ENCODE measurements around the gene CNOT10.
"Not testable (repeated sequence)": the region's sequence is repeated elsewhere in the genome, so short reads cannot be mapped to it uniquely, and the experiment has no call there.

The CNOT10 gene

GRCh38 chr3:32707026-32707370 is 22.0 kb downstream of the CNOT10 start:
- no peaks in the 10 kb centered on the region for H3K27me3 Mint-ChIP-seq
- peaks cover 43% of the 10 kb centered on the region for H3K36me3 Mint-ChIP-seq
- H3K9me3 Mint-ChIP-seq = no peaks in the 10 kb centered on the region
- no peak for DNase-seq
- no peak overlapping the region for H3K4me3 Mint-ChIP-seq
- CTCF ChIA-PET = interaction anchor here (0.6 to 0.9 kb wide), 2 partner anchors 13 to 102 kb away, joined by 3 read pairs; no protein-coding TSS in a partner anchor
- H3K4me1 Mint-ChIP-seq = peaks cover 46% of the 10 kb centered on the region
- H3K27ac Mint-ChIP-seq = no peak overlapping the region

GRCh38 chr3:32708672-32709283 is 23.8 kb downstream of the CNOT10 start:
- no peaks in the 10 kb centered on the region for H3K27me3 Mint-ChIP-seq
- no peaks in the 10 kb centered on the region for H3K9me3 Mint-ChIP-seq
- no peak overlapping the region for H3K4me3 Mint-ChIP-seq
- no peak for DNase-seq
- CTCF ChIA-PET = interaction anchor here (0.7 to 1.3 kb wide), 3 partner anchors 25 to 664 kb away, joined by 3 read pairs; no protein-coding TSS in a partner anchor
- H3K4me1 Mint-ChIP-seq = peaks cover 34% of the 10 kb centered on the region
- no peak overlapping the region for H3K27ac Mint-ChIP-seq
- H3K36me3 Mint-ChIP-seq = peaks cover 48% of the 10 kb centered on the region

GRCh38 chr3:32709346-32709745 is 24.4 kb downstream of the CNOT10 start:
- peaks cover 51% of the 10 kb centered on the region for H3K36me3 Mint-ChIP-seq
- peaks cover 34% of the 10 kb centered on the region for H3K4me1 Mint-ChIP-seq
- H3K9me3 Mint-ChIP-seq = no peaks in the 10 kb centered on the region
- CTCF ChIA-PET = interaction anchor here (0.7 to 1.3 kb wide), 2 partner anchors 164 to 663 kb away, joined by 3 read pairs; no protein-coding TSS in a partner anchor
- no peak overlapping the region for H3K27ac Mint-ChIP-seq
- no peak overlapping the region for H3K4me3 Mint-ChIP-seq
- DNase-seq = no peak
- no peaks in the 10 kb centered on the region for H3K27me3 Mint-ChIP-seq

- peaks cover 50% of the 10 kb centered on the region for H3K36me3 Mint-ChIP-seq
Measured at GRCh38 chr3:32712506-32713055, 27.6 kb downstream of the CNOT10 start.

GRCh38 chr3:32713181-32713580 is 28.2 kb downstream of the CNOT10 start:
- no peak for DNase-seq
- CTCF ChIA-PET = interaction anchor here (0.7 kb wide), 1 partner anchor 13 kb away, joined by 3 read pairs; no protein-coding TSS in a partner anchor
- Mint-ChIP-seq H3K36me3 (peaks cover 52% of the 10 kb centered on the region), H3K9me3 (no peaks in the 10 kb centered on the region), H3K4me3 (no peak overlapping the region), H3K27ac (no peak overlapping the region), H3K27me3 (no peaks in the 10 kb centered on the region), H3K4me1 (peaks cover 14% of the 10 kb centered on the region)

More at GRCh38 chr3:32712506-32713055, 27.6 kb downstream of the CNOT10 start:
- no peaks in the 10 kb centered on the region for H3K9me3 Mint-ChIP-seq
- CTCF ChIA-PET = interaction anchor here (0.7 kb wide), 1 partner anchor 14 kb away, joined by 3 read pairs; no protein-coding TSS in a partner anchor
- no peak for DNase-seq
- H3K4me3 Mint-ChIP-seq = no peak overlapping the region
- no peak overlapping the region for H3K27ac Mint-ChIP-seq
- peaks cover 15% of the 10 kb centered on the region for H3K4me1 Mint-ChIP-seq
- no peaks in the 10 kb centered on the region for H3K27me3 Mint-ChIP-seq

GRCh38 chr3:32719335-32719734 is 34.3 kb downstream of the CNOT10 start:
- peaks cover 25% of the 10 kb centered on the region for H3K36me3 Mint-ChIP-seq
- CTCF ChIA-PET = no interaction called here
- DNase-seq = no peak
- H3K4me3 Mint-ChIP-seq = no peak overlapping the region
- no peaks in the 10 kb centered on the region for H3K27me3 Mint-ChIP-seq
- H3K4me1 Mint-ChIP-seq = no peaks in the 10 kb centered on the region
- no peaks in the 10 kb centered on the region for H3K9me3 Mint-ChIP-seq
- H3K27ac Mint-ChIP-seq = no peak overlapping the region

- Mint-ChIP-seq H3K36me3 (peaks cover 26% of the 10 kb centered on the region), H3K27ac (no peak overlapping the region), H3K4me3 (no peak overlapping the region), H3K27me3 (no peaks in the 10 kb centered on the region), H3K4me1 (no peaks in the 10 kb centered on the region), H3K9me3 (no peaks in the 10 kb centered on the region)
- no peak for DNase-seq
- CTCF ChIA-PET = interaction anchor here (0.8 kb wide), 1 partner anchor 13 kb away, joined by 3 read pairs; no protein-coding TSS in a partner anchor
Measured at GRCh38 chr3:32719931-32720330, 34.9 kb downstream of the CNOT10 start.

- Mint-ChIP-seq H3K27me3 (no peaks in the 10 kb centered on the region), H3K4me3 (no peak overlapping the region), H3K27ac (no peak overlapping the region), H3K36me3 (peaks cover 32% of the 10 kb centered on the region), H3K4me1 (no peaks in the 10 kb centered on the region), H3K9me3 (no peaks in the 10 kb centered on the region)
- CTCF ChIA-PET = interaction anchor here (1.0 kb wide), 1 partner anchor 13 kb away, joined by 3 read pairs; no protein-coding TSS in a partner anchor
- DNase-seq = no peak
Measured at GRCh38 chr3:32725721-32726120, 40.7 kb downstream of the CNOT10 start.

- Mint-ChIP-seq H3K4me1 (no peaks in the 10 kb centered on the region), H3K4me3 (no peak overlapping the region), H3K9me3 (no peaks in the 10 kb centered on the region), H3K27me3 (no peaks in the 10 kb centered on the region), H3K36me3 (peaks cover 20% of the 10 kb centered on the region), H3K27ac (no peak overlapping the region)
- no peak for DNase-seq
- CTCF ChIA-PET = interaction anchor here (0.6 to 1.1 kb wide), 3 partner anchors 25 to 1053 kb away, joined by 3 read pairs; no protein-coding TSS in a partner anchor
Measured at GRCh38 chr3:32733631-32734229, 48.7 kb downstream of the CNOT10 start.

GRCh38 chr3:32734756-32735155 is 49.8 kb downstream of the CNOT10 start:
- H3K4me3 Mint-ChIP-seq = no peak overlapping the region
- DNase-seq = no peak
- no peaks in the 10 kb centered on the region for H3K9me3 Mint-ChIP-seq
- H3K27me3 Mint-ChIP-seq = no peaks in the 10 kb centered on the region
- peaks cover 20% of the 10 kb centered on the region for H3K36me3 Mint-ChIP-seq
- no peaks in the 10 kb centered on the region for H3K4me1 Mint-ChIP-seq
- CTCF ChIA-PET = interaction anchor here (0.6 to 1.1 kb wide), 4 partner anchors 26 to 340 kb away, joined by 3 to 4 read pairs (median 3); no protein-coding TSS in a partner anchor
- H3K27ac Mint-ChIP-seq = no peak overlapping the region

- CTCF ChIA-PET, H3K27me3 Mint-ChIP-seq, H3K27ac Mint-ChIP-seq, DNase-seq, H3K4me3 Mint-ChIP-seq, H3K4me1 Mint-ChIP-seq, H3K9me3 Mint-ChIP-seq: not testable (repeated sequence)
- H3K36me3 Mint-ChIP-seq = peaks cover 13% of the 10 kb centered on the region
Measured at GRCh38 chr3:32743470-32743869, 58.5 kb downstream of the CNOT10 start.

- Mint-ChIP-seq H3K9me3 (no peaks in the 10 kb centered on the region), H3K27ac (no peak overlapping the region), H3K4me3 (no peak overlapping the region), H3K27me3 (no peaks in the 10 kb centered on the region), H3K36me3 (peaks cover 14% of the 10 kb centered on the region), H3K4me1 (no peaks in the 10 kb centered on the region)
- CTCF ChIA-PET = interaction anchor here (0.7 kb wide), 1 partner anchor 39 kb away, joined by 3 read pairs; no protein-coding TSS in a partner anchor
- no peak for DNase-seq
Measured at GRCh38 chr3:32743934-32744333, 58.9 kb downstream of the CNOT10 start.

GRCh38 chr3:32751377-32751776 is 66.4 kb downstream of the CNOT10 start:
- no peak for DNase-seq
- CTCF ChIA-PET = no interaction called here
- no peak overlapping the region for H3K27ac Mint-ChIP-seq
- H3K9me3 Mint-ChIP-seq = no peaks in the 10 kb centered on the region
- no peaks in the 10 kb centered on the region for H3K27me3 Mint-ChIP-seq
- H3K4me1 Mint-ChIP-seq = no peaks in the 10 kb centered on the region
- H3K4me3 Mint-ChIP-seq = no peak overlapping the region
- peaks cover 18% of the 10 kb centered on the region for H3K36me3 Mint-ChIP-seq

GRCh38 chr3:32755761-32756160 is 70.8 kb downstream of the CNOT10 start:
- no peaks in the 10 kb centered on the region for H3K27me3 Mint-ChIP-seq
- no peak overlapping the region for H3K4me3 Mint-ChIP-seq
- H3K36me3 Mint-ChIP-seq = peaks cover 17% of the 10 kb centered on the region
- CTCF ChIA-PET = interaction anchor here (0.7 kb wide), 1 partner anchor 92 kb away, joined by 3 read pairs; no protein-coding TSS in a partner anchor
- no peak for DNase-seq
- peaks cover 15% of the 10 kb centered on the region for H3K4me1 Mint-ChIP-seq
- no peaks in the 10 kb centered on the region for H3K9me3 Mint-ChIP-seq
- H3K27ac Mint-ChIP-seq = no peak overlapping the region
